Measurements from ENCODE around the gene FLII.

GRCh38 chr17:18217412-18218015, 41.0 kb downstream of the FLII start:
- no peak for TF ChIP-seq POLR2A (IDR thresholded peaks at IDR 0.05)
- TF ChIP-seq, protein P1, sequence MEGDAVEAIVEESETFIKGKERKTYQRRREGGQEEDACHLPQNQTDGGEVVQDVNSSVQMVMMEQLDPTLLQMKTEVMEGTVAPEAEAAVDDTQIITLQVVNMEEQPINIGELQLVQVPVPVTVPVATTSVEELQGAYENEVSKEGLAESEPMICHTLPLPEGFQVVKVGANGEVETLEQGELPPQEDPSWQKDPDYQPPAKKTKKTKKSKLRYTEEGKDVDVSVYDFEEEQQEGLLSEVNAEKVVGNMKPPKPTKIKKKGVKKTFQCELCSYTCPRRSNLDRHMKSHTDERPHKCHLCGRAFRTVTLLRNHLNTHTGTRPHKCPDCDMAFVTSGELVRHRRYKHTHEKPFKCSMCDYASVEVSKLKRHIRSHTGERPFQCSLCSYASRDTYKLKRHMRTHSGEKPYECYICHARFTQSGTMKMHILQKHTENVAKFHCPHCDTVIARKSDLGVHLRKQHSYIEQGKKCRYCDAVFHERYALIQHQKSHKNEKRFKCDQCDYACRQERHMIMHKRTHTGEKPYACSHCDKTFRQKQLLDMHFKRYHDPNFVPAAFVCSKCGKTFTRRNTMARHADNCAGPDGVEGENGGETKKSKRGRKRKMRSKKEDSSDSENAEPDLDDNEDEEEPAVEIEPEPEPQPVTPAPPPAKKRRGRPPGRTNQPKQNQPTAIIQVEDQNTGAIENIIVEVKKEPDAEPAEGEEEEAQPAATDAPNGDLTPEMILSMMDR (IDR thresholded peaks at IDR 0.05), result peak; percentile 84 to 97 (median 90)
